HEK293 (cell line): Measurements from ENCODE around the gene MPV17.

Experiments
- CTCF ChIA-PET: fragments of 350-600 bp; formaldehyde crosslinking; extraction: SDS; loops from one replicate; lab custom pipeline; 2021; ENCODE audit warnings: antibody characterized with exemption; lab: Yijun Ruan, JAX
- POLR2A ChIA-PET: fragments of 300-600 bp; formaldehyde crosslinking; extraction: SDS; loops from one replicate; lab custom pipeline; 2020; ENCODE audit warnings: antibody characterized with exemption, inconsistent platforms; lab: Yijun Ruan, JAX
- H3K27ac ChIP-seq: fragments of 200-500 bp; sonication (Bioruptor generic); 2 replicates; pipeline ENCODE4 v1.5.1; 2014; ENCODE audit warnings: low read depth, low read length, control low read depth, inconsistent platforms; ENCODE audit errors: extremely low read depth
- H3K36me3 ChIP-seq, 2 experiments: fragments of 200-500 bp in 1 of 2; sonication (Bioruptor generic) in 1 of 2; 1 replicate in 1 of 2; 2 replicates in 1 of 2; pipeline ENCODE4 v1.5.1; 2014 to 2017; ENCODE audit warnings: inconsistent platforms in 2 of 2, low read length in 2 of 2; ENCODE audit not compliant: control insufficient read depth in 2 of 2, insufficient read depth in 1 of 2
- H3K4me1 ChIP-seq: fragments of 200-500 bp; sonication (Bioruptor generic); 2 replicates; pipeline ENCODE4 v1.5.1; 2014; ENCODE audit warnings: mild to moderate bottlenecking, low read length, inconsistent platforms; ENCODE audit not compliant: control insufficient read depth, insufficient read depth
- H3K4me3 ChIP-seq: 2 replicates; pipeline ENCODE4 v1.5.1; 2011; ENCODE audit warnings: low read depth, mild to moderate bottlenecking, control low read depth, low read length, moderate library complexity
- H3K9me3 ChIP-seq: fragments of 200-500 bp; sonication (Bioruptor generic); 2 replicates; pipeline ENCODE4 v1.5.1; 2014; ENCODE audit warnings: low read depth, low read length, inconsistent platforms; ENCODE audit not compliant: control insufficient read depth, insufficient read depth
- CTCF ChIP-seq: fragments of 450-650 bp; formaldehyde crosslinking; IDR thresholded peaks from 2 replicates; pipeline ENCODE4 v1.5.1; 2016; ENCODE audit warnings: missing biosample characterization, missing genetic modification characterization
- EGR2 ChIP-seq: fragments of 450-650 bp; formaldehyde crosslinking; IDR thresholded peaks from 2 replicates; pipeline ENCODE4 v1.5.1; 2016; ENCODE audit warnings: low read depth, missing biosample characterization, missing genetic modification characterization
- OSR2 ChIP-seq: fragments of 450-650 bp; formaldehyde crosslinking; IDR thresholded peaks from 2 replicates; pipeline ENCODE4 v1.5.1; 2016; ENCODE audit warnings: missing biosample characterization, missing genetic modification characterization
- PATZ1 ChIP-seq: fragments of 450-650 bp; formaldehyde crosslinking; IDR thresholded peaks from 2 replicates; pipeline ENCODE4 v1.5.1; 2016; ENCODE audit warnings: missing biosample characterization, missing genetic modification characterization
- SALL2 ChIP-seq: fragments of 450-650 bp; formaldehyde crosslinking; IDR thresholded peaks from 2 replicates; pipeline ENCODE4 v1.5.0; 2017; ENCODE audit warnings: missing biosample characterization, mild to moderate bottlenecking, missing genetic modification characterization, borderline replicate concordance
- SP2 ChIP-seq: fragments of 450-650 bp; formaldehyde crosslinking; IDR thresholded peaks from 2 replicates; pipeline ENCODE4 v1.5.1; 2016; ENCODE audit warnings: missing biosample characterization, missing genetic modification characterization
- ZBTB48 ChIP-seq: fragments of 450-650 bp; formaldehyde crosslinking; IDR thresholded peaks from 2 replicates; pipeline ENCODE4 v1.5.1; 2016; ENCODE audit warnings: missing biosample characterization, missing genetic modification characterization
- ZFHX2 ChIP-seq: fragments of 450-650 bp; formaldehyde crosslinking; conservative IDR thresholded peaks from 2 replicates; pipeline ENCODE4 v1.5.1; 2016; ENCODE audit warnings: missing biosample characterization, missing genetic modification characterization
- ZNF121 ChIP-seq: fragments of 450-650 bp; formaldehyde crosslinking; IDR thresholded peaks from 2 replicates; pipeline ENCODE4 v1.5.1; 2016; ENCODE audit warnings: missing biosample characterization, missing genetic modification characterization
- ZNF175 ChIP-seq: fragments of 450-650 bp; formaldehyde crosslinking; IDR thresholded peaks from 2 replicates; pipeline ENCODE4 v1.5.1; 2016; ENCODE audit warnings: missing biosample characterization, missing genetic modification characterization
- ZNF239 ChIP-seq: fragments of 450-650 bp; formaldehyde crosslinking; IDR thresholded peaks from 2 replicates; pipeline ENCODE4 v1.5.1; 2016; ENCODE audit warnings: missing biosample characterization, missing genetic modification characterization
- ZNF292 ChIP-seq: fragments of 450-650 bp; formaldehyde crosslinking; IDR thresholded peaks from 2 replicates; pipeline ENCODE4 v1.5.1; 2016; ENCODE audit warnings: low read depth, missing biosample characterization, missing genetic modification characterization, borderline replicate concordance
- ZNF311 ChIP-seq: fragments of 450-650 bp; formaldehyde crosslinking; IDR thresholded peaks from 2 replicates; pipeline ENCODE4 v1.5.1; 2017; ENCODE audit warnings: missing biosample characterization, missing genetic modification characterization, borderline replicate concordance
- ZNF335 ChIP-seq: fragments of 450-650 bp; formaldehyde crosslinking; conservative IDR thresholded peaks from 2 replicates; pipeline ENCODE4 v1.5.1; 2016; ENCODE audit warnings: missing biosample characterization, missing genetic modification characterization
- ZNF404 ChIP-seq: fragments of 450-650 bp; formaldehyde crosslinking; IDR thresholded peaks from 2 replicates; pipeline ENCODE4 v1.5.1; 2017; ENCODE audit warnings: missing biosample characterization, missing genetic modification characterization
- ZNF501 ChIP-seq: fragments of 450-650 bp; formaldehyde crosslinking; IDR thresholded peaks from 2 replicates; pipeline ENCODE4 v1.5.1; 2016; ENCODE audit warnings: missing biosample characterization, missing genetic modification characterization
- ZNF510 ChIP-seq: fragments of 450-650 bp; formaldehyde crosslinking; IDR thresholded peaks from 2 replicates; pipeline ENCODE4 v1.5.1; 2018; ENCODE audit warnings: mild to moderate bottlenecking, missing genetic modification characterization, missing biosample characterization; ENCODE audit not compliant: insufficient replicate concordance
- ZNF518A ChIP-seq: fragments of 450-650 bp; formaldehyde crosslinking; conservative IDR thresholded peaks from 2 replicates; pipeline ENCODE4 v1.5.1; 2016; ENCODE audit warnings: low read depth, missing biosample characterization, missing genetic modification characterization
- ZNF560 ChIP-seq: fragments of 450-650 bp; formaldehyde crosslinking; IDR thresholded peaks from 2 replicates; pipeline ENCODE4 v1.5.1; 2017; ENCODE audit warnings: missing biosample characterization, missing genetic modification characterization, borderline replicate concordance
- ZNF629 ChIP-seq: fragments of 450-650 bp; formaldehyde crosslinking; IDR thresholded peaks from 2 replicates; pipeline ENCODE4 v1.5.1; 2017; ENCODE audit warnings: missing biosample characterization, missing genetic modification characterization
- ZNF692 ChIP-seq: fragments of 450-650 bp; formaldehyde crosslinking; IDR thresholded peaks from 2 replicates; pipeline ENCODE4 v1.5.1; 2016; ENCODE audit warnings: missing biosample characterization, missing genetic modification characterization
- ZNF747 ChIP-seq: fragments of 450-650 bp; formaldehyde crosslinking; IDR thresholded peaks from 2 replicates; pipeline ENCODE4 v1.5.1; 2016; ENCODE audit warnings: missing biosample characterization, missing genetic modification characterization
- ZNF76 ChIP-seq: fragments of 450-650 bp; formaldehyde crosslinking; IDR thresholded peaks from 2 replicates; pipeline ENCODE4; 2016; ENCODE audit warnings: low read depth, missing biosample characterization, missing genetic modification characterization, borderline replicate concordance
- ZNF776 ChIP-seq: fragments of 450-650 bp; formaldehyde crosslinking; IDR thresholded peaks from 2 replicates; pipeline ENCODE4 v1.5.0; 2017; ENCODE audit warnings: missing biosample characterization, missing genetic modification characterization, borderline replicate concordance
- ZSCAN23 ChIP-seq: fragments of 450-650 bp; formaldehyde crosslinking; IDR thresholded peaks from 2 replicates; pipeline ENCODE4 v1.5.1; 2016; ENCODE audit warnings: missing biosample characterization, missing genetic modification characterization
- ZSCAN30 ChIP-seq: fragments of 450-650 bp; IDR thresholded peaks from 2 replicates; pipeline ENCODE4 v1.5.1; 2018; ENCODE audit warnings: missing biosample characterization, mild to moderate bottlenecking, missing genetic modification characterization, moderate library complexity
- ZXDB ChIP-seq: fragments of 450-650 bp; formaldehyde crosslinking; IDR thresholded peaks from 2 replicates; pipeline ENCODE4 v1.5.1; 2016; ENCODE audit warnings: missing biosample characterization, missing genetic modification characterization

Gene MPV17

GRCh38 chr2:27370816-27371620 lies 48.1 kb upstream of the MPV17 start:
- POLR2A ChIA-PET, result interaction anchor here (0.6 to 1.7 kb wide), 2 partner anchors 9 to 14 kb away, joined by 4 to 17 read pairs; partner anchors contain the start of genes GTF3C2 and ZNF513
- Histone ChIP-seq H3K4me1 (no peaks in the 10 kb centered on the region), H3K9me3 (no peaks in the 10 kb centered on the region), H3K4me3 (peak overlapping the region; percentile 84), H3K36me3 (peaks cover 29 to 70% of the 10 kb centered on the region in 2 experiments), H3K27ac (peak overlapping the region; percentile 79)
- CTCF ChIA-PET, result interaction anchor here (0.6 to 1.8 kb wide), 5 partner anchors 9 to 312 kb away, joined by 3 to 7 read pairs (median 4); partner anchors contain the start of gene ZNF513
- TF ChIP-seq ZNF404 (no peak), OSR2 (tag by site-specific recombination) (no peak), ZSCAN30 (tag by site-specific recombination) (no peak), ZNF510 (tag by site-specific recombination) (no peak), ZSCAN23 (tag by site-specific recombination) (no peak), ZNF776 (tag by site-specific recombination) (no peak), PATZ1 (tag by site-specific recombination) (no peak), ZNF692 (peak; percentile 13; the same call in 1 of the 2 replicates), ZNF629 (no peak), CTCF (tag by site-specific recombination) (no peak), ZNF292 (tag by site-specific recombination) (no peak), ZNF121 (tag by site-specific recombination) (no peak), SP2 (no peak), ZXDB (peak; percentile 10; the same call in 1 of the 2 replicates), ZNF335 (tag by site-specific recombination) (peak; percentile 15), ZNF239 (tag by site-specific recombination) (no peak), ZNF501 (tag by site-specific recombination) (no peak), ZNF175 (tag by site-specific recombination) (no peak), SALL2 (no peak), ZFHX2 (tag by site-specific recombination) (no peak), ZNF560 (tag by site-specific recombination) (no peak), ZNF518A (tag by site-specific recombination) (no peak), ZBTB48 (tag by site-specific recombination) (no peak), EGR2 (tag by site-specific recombination) (no peak), ZNF747 (tag by site-specific recombination) (no peak), ZNF311 (tag by site-specific recombination) (no peak), ZNF76 (tag by site-specific recombination) (no peak)
